ENCODE data around the gene MTERF4. TPM values are rescaled to one million over a fixed set of nuclear protein-coding genes. Genes with fewer than 3 reads are reported as not detected.

Gene MTERF4
- polyA plus RNA-seq, 3 donors = 15.5 to 37.4 (median 17.8) TPM

DNA sequence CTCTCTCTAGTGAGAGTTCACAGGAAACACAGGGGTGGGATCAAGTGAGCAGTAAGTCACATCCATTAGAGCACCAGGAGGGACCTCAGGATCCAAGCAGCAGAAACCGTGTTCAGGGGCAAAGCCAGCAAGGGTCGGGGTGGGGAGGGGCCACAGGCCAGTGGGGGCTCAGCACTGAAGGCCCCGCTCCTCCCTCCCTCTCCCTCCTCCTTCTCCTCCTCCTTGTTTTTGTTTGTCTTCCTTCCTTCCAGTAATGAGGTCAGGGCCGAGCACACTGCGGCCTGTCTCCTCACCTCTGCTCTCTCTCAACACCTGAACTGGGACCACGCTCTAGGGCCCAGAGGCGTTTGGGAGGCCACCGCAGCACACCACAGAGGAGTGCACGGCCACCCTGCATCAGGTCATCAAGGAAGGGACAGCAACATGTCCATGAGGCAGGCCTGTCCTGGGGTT is 20.9 kb downstream of the MTERF4 start:
- Histone ChIP-seq H3K9ac (ENCODE audit: insufficient read depth, low read length, poor library complexity, severe bottlenecking) (no peak overlapping the region), H3K9me3 (replicated peaks in 1 of 2; ENCODE audit: control insufficient read depth in 1 of 2, insufficient read depth in 1 of 2, low read length in 2 of 2) (no peaks in the 10 kb centered on the region), H3K4me3 (replicated peaks in 1 of 3; ENCODE audit: low read depth in 2 of 3, low read length in 3 of 3) (no peak overlapping the region), H3K27me3 (ENCODE audit: control insufficient read depth in 2 of 2, insufficient read depth in 2 of 2, low read length in 2 of 2) (no peaks in the 10 kb centered on the region), H3K4me2 (replicated peaks; ENCODE audit: extremely low read depth, low read length, poor library complexity, severe bottlenecking) (no peak overlapping the region), H3K36me3 (replicated peaks in 1 of 2; ENCODE audit: control insufficient read depth in 1 of 2, insufficient read depth in 2 of 2, low read length in 2 of 2) (peaks cover 5 to 20% of the 10 kb centered on the region in 2 donors), H4K20me1 (ENCODE audit: insufficient read depth, low read length) (no peaks in the 10 kb centered on the region), H3K4me1 (ENCODE audit: control insufficient read depth in 1 of 2, insufficient read depth in 2 of 2, low read length in 2 of 2) (no peaks in the 10 kb centered on the region), H2AFZ (ENCODE audit: insufficient read depth, low read depth, low read length, poor library complexity, severe bottlenecking) (no peak overlapping the region), H3K27ac (ENCODE audit: low read depth in 1 of 2, low read length in 2 of 2) (no peak overlapping the region), H3K79me2 (ENCODE audit: insufficient read depth, low read length) (no peaks in the 10 kb centered on the region)
- TF ChIP-seq, protein P1, sequence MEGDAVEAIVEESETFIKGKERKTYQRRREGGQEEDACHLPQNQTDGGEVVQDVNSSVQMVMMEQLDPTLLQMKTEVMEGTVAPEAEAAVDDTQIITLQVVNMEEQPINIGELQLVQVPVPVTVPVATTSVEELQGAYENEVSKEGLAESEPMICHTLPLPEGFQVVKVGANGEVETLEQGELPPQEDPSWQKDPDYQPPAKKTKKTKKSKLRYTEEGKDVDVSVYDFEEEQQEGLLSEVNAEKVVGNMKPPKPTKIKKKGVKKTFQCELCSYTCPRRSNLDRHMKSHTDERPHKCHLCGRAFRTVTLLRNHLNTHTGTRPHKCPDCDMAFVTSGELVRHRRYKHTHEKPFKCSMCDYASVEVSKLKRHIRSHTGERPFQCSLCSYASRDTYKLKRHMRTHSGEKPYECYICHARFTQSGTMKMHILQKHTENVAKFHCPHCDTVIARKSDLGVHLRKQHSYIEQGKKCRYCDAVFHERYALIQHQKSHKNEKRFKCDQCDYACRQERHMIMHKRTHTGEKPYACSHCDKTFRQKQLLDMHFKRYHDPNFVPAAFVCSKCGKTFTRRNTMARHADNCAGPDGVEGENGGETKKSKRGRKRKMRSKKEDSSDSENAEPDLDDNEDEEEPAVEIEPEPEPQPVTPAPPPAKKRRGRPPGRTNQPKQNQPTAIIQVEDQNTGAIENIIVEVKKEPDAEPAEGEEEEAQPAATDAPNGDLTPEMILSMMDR (IDR thresholded peaks at IDR 0.05) = no peak
- no peak overlapping the region for H3K4me3 Mint-ChIP-seq
- H3K27me3 Mint-ChIP-seq (ENCODE audit: low read depth in 3 of 3) = peaks cover 0 to 4% (median 0%) of the 10 kb centered on the region in 3 donors
- intact Hi-C loops (cut with micrococcal nuclease) = no loop called here
- H3K9me3 Mint-ChIP-seq = peaks cover 0 to 2% (median 0%) of the 10 kb centered on the region in 7 donors
- H3K4me1 Mint-ChIP-seq = no peaks in the 10 kb centered on the region
- no peak overlapping the region for H3K27ac Mint-ChIP-seq
- H3K36me3 Mint-ChIP-seq = peaks cover 19 to 20% of the 10 kb centered on the region in 2 donors
- no peak for DNase-seq
- 94% methylated on average over 7 of the region's 9 CpGs for WGBS (ENCODE audit: insufficient coverage)

DNA sequence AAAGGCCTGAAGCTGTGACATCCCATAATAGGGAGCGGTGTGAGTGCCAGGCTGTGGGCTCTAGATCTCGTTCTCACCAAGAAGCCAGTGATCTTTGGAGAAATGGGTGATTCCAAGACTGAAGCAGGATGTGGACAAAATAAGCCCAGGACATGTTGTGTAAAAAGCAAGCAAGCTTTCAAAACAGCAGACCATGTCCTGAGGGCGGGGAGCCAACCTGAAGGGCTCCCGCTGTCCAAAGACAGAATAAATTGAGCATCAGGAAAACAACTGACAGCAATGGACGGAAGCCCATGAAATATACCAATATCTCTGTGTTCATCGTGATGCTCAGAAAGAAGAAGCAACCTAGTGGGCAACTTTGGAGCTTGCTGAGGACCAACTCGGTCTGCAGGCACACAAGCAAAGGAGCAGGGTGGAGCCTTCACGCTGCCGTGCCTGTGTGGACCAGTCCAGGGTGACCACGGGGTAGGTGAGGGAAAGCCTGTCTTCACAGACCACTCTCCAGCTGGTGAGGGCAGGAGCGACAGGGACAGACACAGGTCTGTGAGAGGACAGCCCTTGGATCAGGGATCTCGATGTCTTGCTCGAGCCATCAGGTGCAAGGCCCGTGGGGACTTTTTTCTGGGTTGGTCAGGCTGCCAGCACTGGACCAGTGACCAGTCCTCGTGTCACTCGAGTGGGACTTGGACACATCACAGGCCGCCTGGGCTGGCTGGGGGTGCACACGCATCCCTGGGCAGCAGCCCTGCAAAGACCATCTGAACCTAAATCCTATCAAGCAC is 21.5 kb downstream of the MTERF4 start:
- intact Hi-C loops (cut with micrococcal nuclease) = no loop called here
- peak overlapping the region in 1 of 7 donors; percentile 28 for H3K27ac Mint-ChIP-seq
- WGBS (ENCODE audit: insufficient coverage) = 96% methylated on average over 14 of the region's 18 CpGs

More for the DNA sequence above, 21.5 kb downstream of the MTERF4 start:
- Histone ChIP-seq H3K9me3 (replicated peaks in 1 of 2; ENCODE audit: control insufficient read depth in 1 of 2, insufficient read depth in 1 of 2, low read length in 2 of 2) (no peaks in the 10 kb centered on the region), H3K4me2 (replicated peaks; ENCODE audit: extremely low read depth, low read length, poor library complexity, severe bottlenecking) (no peak overlapping the region), H3K4me3 (replicated peaks in 1 of 3; ENCODE audit: low read depth in 2 of 3, low read length in 3 of 3) (no peak overlapping the region), H3K36me3 (replicated peaks in 1 of 2; ENCODE audit: control insufficient read depth in 1 of 2, insufficient read depth in 2 of 2, low read length in 2 of 2) (peaks cover 1 to 19% of the 10 kb centered on the region in 2 donors), H3K79me2 (ENCODE audit: insufficient read depth, low read length) (no peaks in the 10 kb centered on the region), H3K27me3 (ENCODE audit: control insufficient read depth in 2 of 2, insufficient read depth in 2 of 2, low read length in 2 of 2) (no peaks in the 10 kb centered on the region), H3K9ac (ENCODE audit: insufficient read depth, low read length, poor library complexity, severe bottlenecking) (no peak overlapping the region), H3K4me1 (ENCODE audit: control insufficient read depth in 1 of 2, insufficient read depth in 2 of 2, low read length in 2 of 2) (no peaks in the 10 kb centered on the region), H3K27ac (ENCODE audit: low read depth in 1 of 2, low read length in 2 of 2) (no peak overlapping the region), H4K20me1 (ENCODE audit: insufficient read depth, low read length) (no peaks in the 10 kb centered on the region), H2AFZ (ENCODE audit: insufficient read depth, low read depth, low read length, poor library complexity, severe bottlenecking) (no peak overlapping the region)
- no peaks in the 10 kb centered on the region for H3K4me1 Mint-ChIP-seq
- no peak overlapping the region for H3K4me3 Mint-ChIP-seq
- TF ChIP-seq, protein P1 (IDR thresholded peaks at IDR 0.05) = no peak
- H3K27me3 Mint-ChIP-seq (ENCODE audit: low read depth in 3 of 3) = peaks cover 0 to 4% (median 0%) of the 10 kb centered on the region in 3 donors
- peaks cover 16 to 20% of the 10 kb centered on the region in 2 donors for H3K36me3 Mint-ChIP-seq
- peaks cover 0 to 2% (median 0%) of the 10 kb centered on the region in 7 donors for H3K9me3 Mint-ChIP-seq
- DNase-seq = no peak
